Measurements from ENCODE around the gene JPH3.
A peak's percentile ranks its signal among the peaks of the same experiment; 100 is the strongest.

The JPH3 gene

DNA sequence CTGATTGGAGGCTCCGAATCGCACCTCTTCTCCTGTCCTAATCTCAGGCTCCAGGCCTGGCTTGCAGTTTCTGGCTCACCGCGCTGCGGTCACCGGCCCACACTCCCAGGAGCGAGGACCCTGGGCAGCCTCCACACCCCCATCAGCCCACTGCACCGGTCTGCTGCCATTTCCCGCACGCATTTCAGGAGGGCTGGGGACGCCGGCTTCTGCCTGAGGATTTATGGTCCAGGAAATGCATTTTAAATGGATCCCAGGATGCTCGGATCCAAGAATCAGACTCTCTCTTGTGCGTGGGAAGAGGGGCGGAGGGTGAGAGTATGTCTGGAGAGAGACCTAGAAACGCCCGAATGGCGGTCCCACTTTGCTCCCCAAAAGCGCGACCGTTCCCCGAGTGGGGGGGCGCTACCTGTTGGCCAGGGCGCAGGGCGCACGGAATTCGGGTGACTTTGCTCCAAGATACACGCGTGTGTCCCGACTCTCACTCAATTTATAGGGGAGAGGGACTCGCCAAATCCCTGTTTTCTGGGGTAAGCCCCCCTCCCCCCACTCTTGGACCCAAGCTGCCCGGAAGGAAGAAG lies 817 bp upstream of the JPH3 start:
- no peak for DNase-seq

DNA sequence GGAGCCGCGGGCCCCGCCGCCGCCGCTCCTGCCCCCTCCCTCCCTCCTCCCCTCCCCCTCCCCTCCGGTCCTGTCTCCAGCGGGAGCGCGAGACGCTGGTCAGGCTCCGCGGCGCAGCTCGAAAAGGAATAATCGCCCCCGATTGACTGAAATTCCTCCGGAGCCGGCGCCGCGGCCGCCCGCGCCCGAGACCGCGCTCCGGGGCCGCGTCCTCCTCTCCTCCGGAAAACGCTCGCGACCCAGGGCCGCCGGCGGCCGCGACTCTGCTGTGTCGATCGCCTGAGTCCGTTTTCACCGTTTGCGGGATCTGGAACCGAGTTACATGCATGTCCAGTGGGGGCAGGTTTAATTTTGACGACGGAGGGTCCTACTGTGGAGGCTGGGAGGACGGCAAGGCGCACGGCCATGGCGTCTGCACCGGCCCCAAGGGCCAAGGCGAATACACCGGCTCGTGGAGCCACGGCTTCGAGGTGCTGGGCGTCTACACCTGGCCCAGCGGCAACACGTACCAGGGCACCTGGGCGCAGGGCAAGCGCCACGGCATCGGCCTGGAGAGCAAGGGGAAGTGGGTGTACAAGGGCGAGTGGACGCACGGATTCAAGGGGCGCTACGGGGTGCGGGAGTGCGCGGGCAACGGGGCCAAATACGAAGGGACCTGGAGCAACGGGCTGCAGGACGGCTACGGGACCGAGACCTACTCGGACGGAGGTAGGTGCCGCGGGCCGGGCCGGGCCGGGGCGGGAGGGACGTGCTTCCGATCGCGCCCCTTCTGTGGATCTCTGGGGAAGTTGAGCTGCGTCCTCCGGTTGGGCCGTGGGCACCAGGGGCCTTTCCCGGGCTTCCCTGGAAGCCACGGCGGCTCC lies 744 bp downstream of the JPH3 start:
- DNase-seq = no peak

- DNase-seq = no peak
These were observed 1.7 kb downstream of the JPH3 start for GRCh38 chr16:87603684-87604633.

- no peak for DNase-seq
These were observed 2.4 kb downstream of the JPH3 start for GRCh38 chr16:87604634-87605111.

GRCh38 chr16:87607223-87607622 lies 4.9 kb downstream of the JPH3 start:
- DNase-seq = no peak

- no peak for DNase-seq
These were observed 5.6 kb downstream of the JPH3 start for GRCh38 chr16:87607871-87608270.

DNA sequence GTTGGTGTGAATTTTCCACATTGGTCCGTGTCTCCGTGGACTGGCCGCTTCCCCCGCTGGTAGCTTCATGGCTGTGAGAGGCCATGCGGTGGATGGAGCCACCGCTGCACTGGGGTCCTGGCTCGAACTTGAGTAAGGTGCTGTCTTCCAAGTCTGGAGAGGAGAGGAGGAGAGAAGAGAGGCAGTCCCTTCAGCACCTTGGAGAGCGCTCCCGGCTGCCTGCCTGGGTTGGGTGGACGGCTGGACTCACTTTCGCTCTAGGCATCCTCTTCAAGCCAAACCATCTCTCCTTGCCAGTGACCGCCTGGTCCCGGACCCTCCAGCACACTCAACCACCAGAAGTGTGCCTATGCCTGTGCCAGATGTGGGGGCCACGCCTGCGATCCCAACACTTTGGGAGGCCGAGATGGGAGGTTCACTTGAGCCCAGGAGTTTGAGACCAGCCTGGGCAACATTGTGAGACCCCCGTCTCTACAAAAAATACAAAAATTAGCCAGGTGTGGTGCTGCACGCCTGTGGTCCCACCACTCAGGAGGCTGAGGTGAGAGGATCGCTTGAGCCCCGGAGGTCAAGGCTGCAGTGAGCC lies 6.2 kb downstream of the JPH3 start:
- DNase-seq = peak; percentile 47 to 66

- no peak for DNase-seq
These were observed 7.7 kb downstream of the JPH3 start for GRCh38 chr16:87610026-87610425.

- no peak for DNase-seq
These were observed 9.1 kb downstream of the JPH3 start for GRCh38 chr16:87611456-87611855.

GRCh38 chr16:87613961-87614360 lies 11.7 kb downstream of the JPH3 start:
- DNase-seq = no peak

GRCh38 chr16:87615621-87616041 lies 13.3 kb downstream of the JPH3 start:
- DNase-seq = no peak

DNA sequence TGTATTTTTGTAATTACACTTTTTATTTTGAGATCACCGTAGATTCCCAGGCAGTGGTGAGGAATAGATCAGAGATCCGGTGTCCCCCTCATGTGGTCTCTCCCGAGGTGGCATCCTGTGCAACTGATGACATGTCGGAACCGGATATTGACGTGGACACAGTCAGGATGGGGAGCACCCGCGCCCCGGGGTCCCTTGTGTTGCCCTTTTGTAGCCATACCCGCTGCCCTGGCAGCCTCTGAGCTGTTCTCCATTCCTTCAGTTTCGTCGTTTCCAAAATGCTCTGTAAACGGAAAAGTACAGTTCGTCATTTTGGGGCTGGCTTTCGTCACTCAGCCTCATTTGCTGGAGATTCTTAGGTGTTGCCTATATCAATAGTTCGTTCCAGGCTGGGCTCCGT lies 14.2 kb downstream of the JPH3 start:
- DNase-seq = no peak

DNA sequence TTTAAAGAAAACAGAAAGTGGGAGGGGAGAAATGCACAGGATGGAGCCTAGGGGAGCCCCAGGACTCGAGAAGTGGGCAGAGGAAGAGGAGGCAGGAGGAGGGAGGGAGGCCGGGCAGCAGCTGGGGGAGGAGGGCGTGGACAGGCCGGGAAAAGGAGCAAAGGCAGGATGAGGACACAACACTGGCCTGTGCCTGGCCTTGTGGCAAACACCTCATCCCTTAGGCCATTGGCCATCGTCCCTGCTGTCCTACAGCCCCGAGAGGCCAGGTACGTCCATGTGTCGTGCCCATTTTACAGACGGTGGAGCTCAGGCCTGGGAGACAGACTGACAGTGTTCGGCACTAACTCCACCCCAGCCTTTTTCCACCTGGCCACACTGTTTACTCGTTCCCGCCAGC lies 15.9 kb downstream of the JPH3 start:
- no peak for DNase-seq

DNA sequence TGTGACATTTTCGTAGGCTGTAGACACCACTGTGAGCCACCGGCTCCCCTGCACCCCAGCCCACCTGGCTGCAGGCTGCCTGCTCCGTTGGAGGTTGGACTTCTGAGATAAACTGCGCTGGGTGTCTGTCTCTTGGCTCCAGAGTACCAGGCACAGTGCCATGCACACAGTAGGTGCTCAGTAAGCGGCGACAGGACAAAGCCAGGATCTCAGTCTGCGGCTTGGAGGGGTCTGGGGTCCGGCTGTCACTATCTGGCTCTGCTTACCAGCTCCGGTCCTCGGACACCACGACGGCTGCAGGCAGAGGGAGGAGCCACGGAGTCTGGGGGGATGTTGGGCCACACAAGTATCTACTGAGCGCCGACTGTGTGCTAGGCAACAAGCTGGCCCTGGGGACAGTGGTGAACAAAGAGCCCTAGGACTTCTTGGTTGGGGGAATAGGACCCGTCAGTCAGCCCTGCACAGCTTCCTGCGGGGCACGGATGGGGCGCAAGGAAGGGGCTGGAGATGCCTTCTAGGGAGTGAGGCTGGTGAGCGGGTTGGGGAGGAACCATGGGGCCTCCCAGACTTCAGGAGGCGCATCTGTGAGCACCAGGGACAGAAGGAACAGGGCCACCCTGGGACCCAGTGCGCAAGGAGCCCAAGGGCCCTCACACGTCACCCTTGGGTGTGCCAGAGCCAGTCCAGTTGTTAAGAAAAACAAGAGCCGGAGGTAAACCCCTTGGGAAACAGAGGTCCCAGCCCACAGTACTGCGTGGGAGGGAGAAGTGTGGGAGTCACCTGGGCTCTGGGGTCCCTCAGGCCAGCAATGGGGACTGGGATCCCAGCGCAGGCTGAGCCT lies 17.3 kb downstream of the JPH3 start:
- DNase-seq = no peak

DNA sequence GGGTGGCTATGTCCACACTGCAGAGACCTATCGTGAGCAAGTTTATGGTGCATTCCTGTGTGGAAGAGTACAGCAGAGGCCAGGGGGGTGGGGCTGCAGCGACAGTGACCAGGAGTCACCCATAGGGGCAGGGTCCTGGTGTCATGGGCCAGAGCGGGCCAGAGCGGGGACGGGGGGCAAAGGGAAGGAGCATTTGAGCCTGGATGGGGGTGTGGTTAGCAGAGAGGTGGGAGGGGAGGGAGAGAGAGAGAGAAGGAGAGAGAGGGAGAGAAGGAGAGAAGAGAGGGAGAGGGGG lies 17.8 kb downstream of the JPH3 start:
- no peak for DNase-seq

DNA sequence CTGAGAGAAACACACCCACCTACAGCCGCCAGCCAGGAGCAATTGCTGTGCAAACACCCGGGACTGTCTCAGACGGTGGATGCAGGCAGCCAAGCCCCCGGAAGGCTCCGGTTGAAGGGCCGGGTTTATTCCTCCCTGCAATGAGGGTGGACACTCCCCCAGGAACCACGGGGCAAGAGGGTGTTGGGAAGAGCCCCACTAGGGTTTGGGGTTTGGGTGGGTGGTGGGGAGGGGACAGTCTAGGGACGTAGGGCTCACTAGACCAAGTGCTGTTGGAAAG lies 19.2 kb downstream of the JPH3 start:
- DNase-seq = no peak

DNA sequence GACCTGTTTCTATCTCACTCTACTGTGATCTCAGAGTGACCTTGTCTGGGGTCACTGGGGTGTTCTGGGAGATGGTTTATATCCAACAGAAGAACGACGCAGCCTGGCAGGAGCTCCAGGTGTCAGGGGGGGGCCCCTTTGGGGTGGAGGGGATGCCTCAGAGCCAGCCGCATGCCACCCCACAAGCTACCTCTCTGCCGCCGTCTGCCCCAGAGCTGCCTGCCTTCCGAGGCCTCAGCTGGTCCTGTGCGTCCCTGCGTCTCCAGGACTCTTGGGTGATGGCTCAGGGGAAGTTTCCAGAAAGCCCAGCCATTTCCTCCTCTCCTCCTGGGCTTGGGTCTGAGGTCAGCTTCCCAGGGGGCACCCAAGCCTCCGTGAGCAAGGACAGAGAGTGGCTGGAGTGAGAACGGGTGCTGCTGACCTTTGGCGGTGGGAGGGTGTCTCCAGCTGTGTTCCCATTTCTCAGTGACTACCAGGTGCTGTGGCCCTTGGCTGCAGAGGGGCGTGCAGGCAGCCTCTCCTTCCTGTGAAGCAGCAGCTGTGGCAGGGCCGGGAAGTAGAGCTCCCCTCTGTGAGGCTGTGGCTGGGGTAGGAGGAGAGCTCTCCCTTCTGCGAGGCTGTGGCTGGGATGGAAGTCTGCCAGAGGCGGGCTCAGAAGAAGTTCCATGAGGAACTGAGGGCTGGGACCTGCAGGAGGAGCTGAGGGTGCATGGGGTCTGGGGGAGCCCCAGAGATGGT lies 19.8 kb downstream of the JPH3 start:
- peak; percentile 81 to 86 for DNase-seq

- DNase-seq = no peak
These were observed 20.5 kb downstream of the JPH3 start for GRCh38 chr16:87622756-87623319.

- DNase-seq = no peak
These were observed 23.0 kb downstream of the JPH3 start for GRCh38 chr16:87625241-87625797.

DNA sequence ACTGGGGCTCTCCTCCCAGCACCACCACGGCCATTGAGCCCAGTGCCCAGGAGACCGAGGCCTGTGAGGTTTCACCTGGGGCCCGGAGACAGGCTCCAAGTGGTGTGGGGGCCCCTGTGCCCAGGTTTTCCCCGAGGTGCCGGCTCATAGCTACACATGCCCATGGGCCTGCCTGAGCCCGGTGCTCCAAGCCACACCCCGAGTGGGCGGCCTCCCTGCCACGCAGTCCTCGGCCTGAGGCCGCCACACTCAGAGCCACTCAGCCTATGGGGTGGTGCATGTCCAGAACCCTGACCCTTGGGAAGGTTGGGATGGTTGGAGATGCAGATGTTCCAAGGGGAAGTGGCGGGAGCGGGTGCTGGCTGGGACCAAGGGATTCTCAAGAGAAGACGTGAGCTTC lies 24.1 kb downstream of the JPH3 start:
- no peak for DNase-seq

DNA sequence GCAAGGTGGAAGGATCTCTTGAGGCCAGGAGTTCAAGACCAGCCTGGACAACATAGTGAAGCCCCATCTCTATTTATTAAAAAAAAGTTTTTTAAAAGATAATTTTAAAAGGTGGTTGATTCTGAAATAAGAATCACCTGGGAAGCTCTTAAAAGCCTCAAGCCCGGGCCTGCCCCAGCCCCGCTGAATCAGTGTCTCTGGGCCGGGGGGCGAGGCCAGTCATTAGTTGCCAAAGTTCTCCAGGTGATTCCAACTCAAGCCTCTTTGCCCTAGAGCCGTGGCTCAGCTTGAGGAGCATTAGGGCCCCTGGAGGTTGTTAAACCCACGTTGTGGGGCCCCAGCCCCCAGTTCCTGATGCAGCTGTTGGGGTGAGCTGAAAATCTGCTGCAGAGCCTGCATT lies 24.6 kb downstream of the JPH3 start:
- no peak for DNase-seq
